K562 (cell line): Measurements from ENCODE around the gene KCNC3. TPM values are rescaled to one million over a fixed set of nuclear protein-coding genes. Genes with fewer than 3 reads are reported as not detected.

Experiments
- BRD9 ChIP-seq: fragments of 450-650 bp; IDR thresholded peaks from 2 replicates; pipeline ENCODE4 v1.6.1; 2018; ENCODE audit warnings: low read depth; ENCODE audit not compliant: partially characterized antibody
- CSDE1 ChIP-seq, 2 experiments: fragments of 450-650 bp; IDR thresholded peaks; 2 replicates each; pipeline ENCODE4 v1.6.1; 2016; ENCODE audit warnings: mild to moderate bottlenecking in 1 of 2
- ESRRB ChIP-seq: fragments of 250-450 bp; sonication (Bioruptor Pico); IDR thresholded peaks from 2 replicates; pipeline ENCODE4 v1.5.0; 2020; ENCODE audit warnings: mild to moderate bottlenecking, moderate library complexity, borderline replicate concordance
- GTF2E2 ChIP-seq: fragments of 200-800 bp; sonication (Bioruptor generic); IDR thresholded peaks from 2 replicates; pipeline ENCODE4 v1.6.1; 2016; ENCODE audit warnings: missing genetic modification characterization, missing compliant biosample characterization
- IFI16 ChIP-seq: fragments of 250-450 bp; sonication (Bioruptor Pico); IDR thresholded peaks from 2 replicates; pipeline ENCODE4 v2.1.2; 2022; ENCODE audit warnings: mild to moderate bottlenecking, inconsistent platforms
- KAT7 ChIP-seq: sonication (generic); formaldehyde crosslinking; IDR thresholded peaks from 2 replicates; pipeline ENCODE4 v1.8.0; 2022; ENCODE audit warnings: missing genetic modification reagents, mild to moderate bottlenecking, borderline replicate concordance
- MAFG ChIP-seq: fragments of 450-650 bp; conservative IDR thresholded peaks from 2 replicates; pipeline ENCODE4 v1.6.1; 2016; ENCODE audit warnings: missing genetic modification characterization, missing compliant biosample characterization
- NR2F6 ChIP-seq: fragments of 450-650 bp; formaldehyde crosslinking; IDR thresholded peaks from 2 replicates; pipeline ENCODE4 v1.4.0; 2020; ENCODE audit warnings: mild to moderate bottlenecking
- PTTG1 ChIP-seq: fragments of 450-650 bp; IDR thresholded peaks from 2 replicates; pipeline ENCODE4 v1.6.1; 2016; ENCODE audit warnings: low read depth, mild to moderate bottlenecking, missing genetic modification characterization, missing compliant biosample characterization
- RHOXF2B ChIP-seq: fragments of 250-450 bp; sonication (Bioruptor Pico); conservative IDR thresholded peaks from 2 replicates; pipeline ENCODE4 v1.5.1; 2021
- SFPQ ChIP-seq: fragments of 200-400 bp; formaldehyde crosslinking; IDR thresholded peaks from 2 replicates; pipeline ENCODE4 v1.6.1; 2017; ENCODE audit warnings: mild to moderate bottlenecking, low read depth, low read length, moderate library complexity
- ZFP36 ChIP-seq: fragments of 150-350 bp; IDR thresholded peaks from 2 replicates; pipeline ENCODE4 v1.6.1; 2018; ENCODE audit warnings: low read length, low read depth; ENCODE audit not compliant: partially characterized antibody
- ZKSCAN3 ChIP-seq: fragments of 250-450 bp; sonication (Bioruptor Pico); IDR thresholded peaks from 2 replicates; pipeline ENCODE4 v1.4.0; 2020
- ZNF124 ChIP-seq: sonication (generic); formaldehyde crosslinking; IDR thresholded peaks from 2 replicates; pipeline ENCODE4 v1.8.1; 2022; ENCODE audit warnings: missing genetic modification reagents
- ZNF165 ChIP-seq: fragments of 250-450 bp; sonication (Bioruptor Pico); IDR thresholded peaks from 2 replicates; pipeline ENCODE4 v1.4.0; 2020; ENCODE audit warnings: borderline replicate concordance
- ZNF274 ChIP-seq: IDR thresholded peaks from 2 replicates; pipeline ENCODE4 v1.6.1; 2011; ENCODE audit warnings: low read depth, mild to moderate bottlenecking, low read length, moderate library complexity, borderline replicate concordance
- ZNF589 ChIP-seq: fragments of 200-800 bp; sonication (Bioruptor generic); IDR thresholded peaks from 2 replicates; pipeline ENCODE4 v1.6.1; 2016; ENCODE audit warnings: low read depth, missing genetic modification characterization, missing compliant biosample characterization
- ZNF75A ChIP-seq: fragments of 450-650 bp; formaldehyde crosslinking; IDR thresholded peaks from 2 replicates; pipeline ENCODE4 v1.4.0; 2020; ENCODE audit warnings: mild to moderate bottlenecking
- polyA plus RNA-seq, 8 experiments: library from polyadenylated mRNA; depleted of rRNA in 4 of 8; stranded (reverse) in 5 of 8; unstranded in 3 of 8; fragments of >200 nt; fragmentation: Nextera tagmentation in 2 of 8; fragmentation: Illumina TruSeq in 1 of 8; extraction: Ambion mirVana in 2 of 8; extraction: Trizol in 1 of 8; gene quantifications; 2 replicates each; pipeline versions ENCODE4 v1.2.1 to v1.2.3, GENCODE V29; 2011 to 2014; ENCODE audit warnings: inconsistent platforms in 1 of 8, missing spikeins in 1 of 8
- total RNA-seq, 7 experiments: library from RNA; depleted of rRNA in 6 of 7; stranded (reverse); fragments of >200 nt in 6 of 7; fragmentation: Illumina TruSeq in 2 of 7; extraction: Trizol in 2 of 7; gene quantifications; 2 replicates each; pipeline versions ENCODE4 v1.2.1 to v1.2.3, GENCODE V29; 2011 to 2021; ENCODE audit warnings: low replicate concordance in 1 of 7
- TF ChIP-seq, protein P1 (sequence below): sonication (generic); formaldehyde crosslinking; IDR thresholded peaks from 2 replicates; pipeline ENCODE4 v1.8.0; 2022; ENCODE audit warnings: mild to moderate bottlenecking, missing genetic modification reagents, borderline replicate concordance

KCNC3 gene
- total and polyA plus RNA-seq, 9 of the 15 experiments (the other 6 are each of a cell fraction or from before 2014, with no cell fraction given), result 0.03 to 26.2 (median 2.0) TPM

DNA sequence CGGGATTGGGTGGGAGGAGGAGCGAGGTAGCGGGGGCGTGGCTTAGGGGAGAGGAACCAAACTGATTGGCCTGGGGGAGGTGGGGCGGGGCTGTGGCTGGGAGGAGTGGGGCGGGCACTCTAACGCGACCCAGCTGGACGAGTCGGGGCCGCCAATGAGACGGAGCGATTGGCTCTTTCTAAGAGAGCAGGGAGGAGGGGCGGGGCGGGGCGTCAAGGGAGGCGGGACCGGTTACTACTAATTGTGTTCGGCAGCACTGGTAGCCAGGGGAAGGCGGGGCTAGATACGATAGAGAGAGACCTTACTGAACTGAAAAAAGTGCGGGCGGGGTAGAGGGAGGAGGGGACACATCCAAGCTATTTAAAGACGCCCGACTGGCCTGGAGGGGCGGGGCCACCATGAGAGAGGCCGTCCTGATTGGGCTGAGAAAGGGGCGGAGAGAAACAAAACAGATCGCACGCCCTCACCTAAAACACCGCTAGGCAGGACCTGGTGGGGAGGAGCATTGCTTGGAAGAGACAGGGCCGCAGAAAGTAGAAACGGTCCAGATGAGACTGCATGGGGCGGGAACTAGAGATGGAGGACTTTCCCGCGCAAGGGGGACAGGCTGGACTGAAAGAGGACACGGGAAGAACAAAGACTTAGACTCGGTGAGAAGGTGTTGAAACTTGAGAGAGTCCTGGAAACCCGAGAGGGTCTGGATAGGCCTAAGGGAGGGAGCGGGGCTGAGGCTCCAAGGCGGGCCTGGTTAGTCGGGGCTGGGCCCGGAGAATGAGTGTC is at the start of gene KCNC3 (continued):
- no peak for TF ChIP-seq ZFP36
- TF ChIP-seq ZNF589 (CRISPR knock-in tag), result no peak
- no peak for TF ChIP-seq ZNF124
- TF ChIP-seq KAT7 (CRISPR knock-in tag), result no peak
- TF ChIP-seq, protein P1, sequence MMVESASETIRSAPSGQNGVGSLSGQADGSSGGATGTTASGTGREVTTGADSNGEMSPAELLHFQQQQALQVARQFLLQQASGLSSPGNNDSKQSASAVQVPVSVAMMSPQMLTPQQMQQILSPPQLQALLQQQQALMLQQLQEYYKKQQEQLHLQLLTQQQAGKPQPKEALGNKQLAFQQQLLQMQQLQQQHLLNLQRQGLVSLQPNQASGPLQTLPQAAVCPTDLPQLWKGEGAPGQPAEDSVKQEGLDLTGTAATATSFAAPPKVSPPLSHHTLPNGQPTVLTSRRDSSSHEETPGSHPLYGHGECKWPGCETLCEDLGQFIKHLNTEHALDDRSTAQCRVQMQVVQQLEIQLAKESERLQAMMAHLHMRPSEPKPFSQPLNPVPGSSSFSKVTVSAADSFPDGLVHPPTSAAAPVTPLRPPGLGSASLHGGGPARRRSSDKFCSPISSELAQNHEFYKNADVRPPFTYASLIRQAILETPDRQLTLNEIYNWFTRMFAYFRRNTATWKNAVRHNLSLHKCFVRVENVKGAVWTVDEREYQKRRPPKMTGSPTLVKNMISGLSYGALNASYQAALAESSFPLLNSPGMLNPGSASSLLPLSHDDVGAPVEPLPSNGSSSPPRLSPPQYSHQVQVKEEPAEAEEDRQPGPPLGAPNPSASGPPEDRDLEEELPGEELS (CRISPR knock-in tag), result no peak
- TF ChIP-seq IFI16 (CRISPR knock-in tag), result no peak
- TF ChIP-seq SFPQ, result no peak
- no peak for TF ChIP-seq PTTG1
- no peak for TF ChIP-seq NR2F6 (CRISPR knock-in tag)
- 0 out of 2 replicates have a peak, but pooled peaks have one; percentile 57 for TF ChIP-seq RHOXF2B
- TF ChIP-seq GTF2E2 (tag), result no peak
- TF ChIP-seq MAFG (tag), result no peak
- no peak for TF ChIP-seq ZNF165 (CRISPR knock-in tag)
- 0 out of 4 replicates have a peak, but pooled peaks of 1 of the 2 experiments have one; percentile 44 for TF ChIP-seq CSDE1 (IDR thresholded peaks at IDR 0.05)
- TF ChIP-seq ZNF274, result no peak
- TF ChIP-seq BRD9, result peak; percentile 74
- 0 out of 2 replicates have a peak, but pooled peaks have one; percentile 29 for TF ChIP-seq ESRRB (CRISPR knock-in tag)
- TF ChIP-seq ZNF75A (CRISPR knock-in tag), result no peak
- TF ChIP-seq ZKSCAN3 (CRISPR knock-in tag), result no peak
